B cell (primary cell): ENCODE measurements around the gene BZW1. TPM values are rescaled to one million over a fixed set of nuclear protein-coding genes. Genes with fewer than 3 reads are reported as not detected.
A peak's percentile ranks its signal among the peaks of the same experiment; 100 is the strongest.

Experiments
- ATAC-seq: fragments of 200-7000 bp; cut with Tn5 transposase; one replicate; pipeline ENCODE4 v1.10.0; 2021; ENCODE audit warnings: low read depth, mild to moderate bottlenecking, moderate number of reproducible peaks, moderate library complexity
- CTCF ChIA-PET: fragments of 350-600 bp; sonication (Branson Sonifier 250); formaldehyde crosslinking; loops from one replicate; lab custom pipeline; 2021; ENCODE audit warnings: antibody characterized with exemption, inconsistent platforms; lab: Charles Lee
- POLR2A ChIA-PET: fragments of 350-600 bp; sonication (Branson Sonifier 250); formaldehyde crosslinking; loops from one replicate; lab custom pipeline; 2021; ENCODE audit warnings: antibody characterized with exemption; lab: Charles Lee
- DNase-seq: peaks from one replicate; pipeline ENCODE4 v3.0.0; 2013
- H2AFZ ChIP-seq: 2 replicates; pipeline ENCODE4 v1.6.1; 2012; ENCODE audit warnings: mild to moderate bottlenecking, low read depth, low read length; ENCODE audit not compliant: insufficient read depth, poor library complexity, severe bottlenecking
- H3K27ac ChIP-seq, 2 donors: 1 replicate in 1 of 2; 2 replicates in 1 of 2; pipeline ENCODE4 v1.5.1; 2012 to 2013; ENCODE audit warnings: low read length in 2 of 2, mild to moderate bottlenecking in 2 of 2, moderate library complexity in 1 of 2
- H3K27me3 ChIP-seq, 4 experiments: fragments of 200-600 bp in 1 of 4; sonication (generic) in 1 of 4; replicated peaks in 1 of 4; 1 replicate in 2 of 4; 2 replicates in 2 of 4; pipeline versions ENCODE4 v1.6.1 to v1.7.0; 2013 to 2016; ENCODE audit warnings: low read length in 3 of 4, mild to moderate bottlenecking in 2 of 4, mixed read lengths in 1 of 4, moderate library complexity in 1 of 4; ENCODE audit not compliant: insufficient read depth in 4 of 4, control insufficient read depth in 3 of 4; ENCODE audit errors: control extremely low read depth in 1 of 4
- H3K36me3 ChIP-seq, 2 experiments: replicated peaks in 1 of 2; 1 replicate in 1 of 2; 2 replicates in 1 of 2; pipeline versions ENCODE4 v1.6.1 to v1.7.1; 2013; ENCODE audit warnings: low read length in 1 of 2; ENCODE audit not compliant: insufficient read depth in 2 of 2, control insufficient read depth in 1 of 2; ENCODE audit errors: control extremely low read depth in 1 of 2, extremely low read depth in 1 of 2
- H3K4me1 ChIP-seq, 2 donors: fragments of 200-600 bp in 1 of 2; sonication (generic) in 1 of 2; 1 replicate in 1 of 2; 2 replicates in 1 of 2; pipeline versions ENCODE4 v1.5.1 to v1.6.1; 2013 to 2017; ENCODE audit warnings: low read length in 2 of 2; ENCODE audit not compliant: control insufficient read depth in 2 of 2, insufficient read depth in 2 of 2
- H3K4me2 ChIP-seq: replicated peaks from 2 replicates; pipeline ENCODE3; 2012; ENCODE audit warnings: mild to moderate bottlenecking, low read depth, low read length; ENCODE audit not compliant: poor library complexity, severe bottlenecking
- H3K4me3 ChIP-seq, 5 experiments: fragments of 200-600 bp in 1 of 5; sonication (generic) in 1 of 5; 1 replicate in 3 of 5; 2 replicates in 2 of 5; pipeline versions ENCODE4 v1.5.1 to v1.7.0; 2011 to 2016; ENCODE audit warnings: low read length in 4 of 5, mild to moderate bottlenecking in 4 of 5, low read depth in 2 of 5, control low read depth in 1 of 5, moderate library complexity in 1 of 5; ENCODE audit not compliant: insufficient read depth in 1 of 5; ENCODE audit errors: control extremely low read depth in 1 of 5, extremely low read depth in 1 of 5
- H3K79me2 ChIP-seq: fragments of 200-600 bp; sonication (generic); one replicate; pipeline ENCODE4 v1.6.0; 2016; ENCODE audit warnings: low read length; ENCODE audit not compliant: control insufficient read depth, insufficient read depth
- H3K9ac ChIP-seq: fragments of 200-600 bp; sonication (generic); 2 replicates; pipeline ENCODE4 v1.6.1; 2017; ENCODE audit warnings: mild to moderate bottlenecking, low read length, moderate library complexity
- H3K9me3 ChIP-seq, 3 donors: one replicate each; pipeline versions ENCODE4 v1.6.1 to v1.7.1; 2013; ENCODE audit warnings: low read length in 2 of 3; ENCODE audit not compliant: control insufficient read depth in 2 of 3, insufficient read depth in 1 of 3; ENCODE audit errors: control extremely low read depth in 1 of 3
- H4K20me1 ChIP-seq: 2 replicates; pipeline ENCODE4 v1.6.0; 2012; ENCODE audit warnings: mild to moderate bottlenecking, low read length; ENCODE audit not compliant: insufficient read depth, control insufficient read depth, poor library complexity, severe bottlenecking
- H3K27ac Mint-ChIP-seq: one replicate; pipeline ENCODE4 v1.8.0; 2021; ENCODE audit warnings: mixed read lengths
- H3K27me3 Mint-ChIP-seq: one replicate; pipeline ENCODE4 v1.8.0; 2021; ENCODE audit warnings: mixed read lengths
- H3K4me1 Mint-ChIP-seq: one replicate; pipeline ENCODE4 v1.8.0; 2021; ENCODE audit warnings: mixed read lengths
- H3K4me3 Mint-ChIP-seq: one replicate; pipeline ENCODE4 v1.8.0; 2021; ENCODE audit warnings: mixed read lengths
- H3K9me3 Mint-ChIP-seq: one replicate; pipeline ENCODE4 v1.8.0; 2022; ENCODE audit warnings: mixed read lengths; ENCODE audit not compliant: insufficient read depth
- EZH2 ChIP-seq: IDR thresholded peaks from 2 replicates; pipeline ENCODE4 v1.6.1; 2012; ENCODE audit warnings: borderline replicate concordance, low read depth, mild to moderate bottlenecking, moderate library complexity, low read length; ENCODE audit not compliant: insufficient read depth, poor library complexity, severe bottlenecking
- WGBS: methylation state at CpG from one replicate; pipeline ENCODE4 v1.1.5; 2013; ENCODE audit warnings: missing lambda C conversion rate; ENCODE audit not compliant: insufficient coverage; 5-methylcytosine and 5-hydroxymethylcytosine counted together
- intact Hi-C: fragments of 100-400 bp; cut with micrococcal nuclease; formaldehyde crosslinking; loops from one replicate; pipeline ENCODE4 v1.10.0; 2022
- polyA plus RNA-seq: library from polyadenylated mRNA; depleted of rRNA; stranded (reverse); fragments of >200 nt; gene quantifications from 2 replicates; pipeline ENCODE4 v1.2.3, GENCODE V29; 2012
- total RNA-seq, 2 donors: library from RNA; stranded (reverse); fragments of 120-200 nt in 1 of 2; gene quantifications; 1 replicate in 1 of 2; 2 replicates in 1 of 2; pipeline versions ENCODE4 v1.2.3 to v1.2.4, GENCODE V29; 2013 to 2022
- TF ChIP-seq, protein P1 (sequence below): fragments of 200-600 bp; IDR thresholded peaks from one replicate; pipeline ENCODE4 v1.8.0; 2022; ENCODE audit warnings: antibody characterized with exemption, mild to moderate bottlenecking

The BZW1 gene
- total and polyA plus RNA-seq, 2 donors (not counting 1 experiment from before 2014, with no cell fraction given), result 53.8 to 109 TPM

DNA sequence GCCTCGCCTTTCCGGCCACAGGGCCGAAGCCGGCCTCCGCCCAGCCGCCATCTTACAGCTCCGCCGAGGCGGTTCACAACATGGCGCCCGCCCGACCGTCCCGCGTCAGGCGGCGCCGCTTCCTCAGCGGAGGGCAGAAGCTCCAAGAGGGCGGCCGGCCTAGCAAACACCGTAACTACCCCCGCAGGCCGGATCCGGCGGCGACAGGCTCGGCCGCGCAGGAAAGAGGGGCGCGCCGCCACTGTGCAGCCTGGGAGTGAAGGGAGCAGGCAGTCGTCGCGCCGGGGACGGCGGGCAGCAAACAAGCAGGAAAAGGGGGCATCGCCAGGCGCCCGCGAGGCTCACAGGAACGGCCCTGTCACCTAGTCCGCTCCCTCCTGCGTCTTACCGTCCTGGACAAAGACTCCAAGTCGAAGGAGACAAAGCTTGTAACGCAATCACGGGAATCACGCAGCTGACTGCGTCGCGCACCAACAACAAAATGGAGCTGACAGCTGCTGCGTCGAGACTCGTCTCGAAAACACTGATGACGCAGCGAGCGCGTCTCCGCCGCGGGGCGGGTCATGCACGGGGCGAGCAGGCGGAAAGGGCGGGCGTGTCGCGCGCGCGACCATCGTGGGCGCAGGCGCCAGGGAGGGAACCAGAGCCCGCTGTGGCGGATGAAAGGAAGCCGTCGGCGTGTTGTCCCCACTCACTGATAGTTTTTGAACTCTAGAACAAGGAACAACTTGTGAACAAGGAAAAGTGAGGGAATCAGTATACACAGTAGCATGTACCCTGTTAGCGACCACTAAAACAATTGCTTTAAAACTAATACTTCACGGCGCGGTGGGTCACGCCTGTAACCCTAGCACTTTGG is 52.7 kb downstream of the BZW1 start, which contains the start of gene CLK1:
CLK1 (minus strand) TSS at position 483 of the 859 bp plus-strand sequence. CDS start 2,796 bp downstream, outside the sequence.
- Histone ChIP-seq H3K27ac (peak within 1 kb of the TSS; percentile 98 to 99), H3K27me3 (no peaks in the 10 kb centered on the region), H3K9me3 (no peaks in the 10 kb centered on the region), H3K4me1 (peaks cover 27 to 31% of the 10 kb centered on the region in 2 donors), H3K36me3 (peaks cover 3 to 26% of the 10 kb centered on the region in 2 experiments), H4K20me1 (peaks cover 39% of the 10 kb centered on the region), H2AFZ (peak within 1 kb of the TSS; percentile 86), H3K79me2 (peaks cover 59% of the 10 kb centered on the region), H3K4me2 (peak within 1 kb of the TSS; percentile 77), H3K4me3 (peak within 1 kb of the TSS; percentile 85 to 100 (median 97)), H3K9ac (peak within 1 kb of the TSS; percentile 100)
- ChIA-PET POLR2A (interaction anchor here (0.6 to 2.8 kb wide), 24 partner anchors 9 to 1802 kb away, joined by 3 to 54 read pairs (median 4); partner anchors contain the start of genes ALS2, BZW1, CASP8 and CFLAR), CTCF (interaction anchor here (0.6 to 2.2 kb wide), 11 partner anchors 25 to 1520 kb away, joined by 3 to 13 read pairs (median 5); partner anchors contain the start of genes CFLAR, NIF3L1, ORC2 and PPIL3)
- DNase-seq (peak; percentile 97), ATAC-seq (peak; percentile 85)
- peaks cover 41% of the 10 kb centered on the region for H3K4me1 Mint-ChIP-seq
- H3K27ac Mint-ChIP-seq, result peak within 1 kb of the TSS; percentile 100
- H3K4me3 Mint-ChIP-seq, result peak within 1 kb of the TSS; percentile 93
- intact Hi-C loops, result loop anchor here (1.0 to 10.0 kb wide), 8 partner anchors 25 to 1400 kb away; partner anchors contain the start of genes ALS2, BZW1, NIF3L1 and NOP58
- H3K9me3 Mint-ChIP-seq, result no peaks in the 10 kb centered on the region
- no peak for TF ChIP-seq EZH2
- TF ChIP-seq, protein P1, sequence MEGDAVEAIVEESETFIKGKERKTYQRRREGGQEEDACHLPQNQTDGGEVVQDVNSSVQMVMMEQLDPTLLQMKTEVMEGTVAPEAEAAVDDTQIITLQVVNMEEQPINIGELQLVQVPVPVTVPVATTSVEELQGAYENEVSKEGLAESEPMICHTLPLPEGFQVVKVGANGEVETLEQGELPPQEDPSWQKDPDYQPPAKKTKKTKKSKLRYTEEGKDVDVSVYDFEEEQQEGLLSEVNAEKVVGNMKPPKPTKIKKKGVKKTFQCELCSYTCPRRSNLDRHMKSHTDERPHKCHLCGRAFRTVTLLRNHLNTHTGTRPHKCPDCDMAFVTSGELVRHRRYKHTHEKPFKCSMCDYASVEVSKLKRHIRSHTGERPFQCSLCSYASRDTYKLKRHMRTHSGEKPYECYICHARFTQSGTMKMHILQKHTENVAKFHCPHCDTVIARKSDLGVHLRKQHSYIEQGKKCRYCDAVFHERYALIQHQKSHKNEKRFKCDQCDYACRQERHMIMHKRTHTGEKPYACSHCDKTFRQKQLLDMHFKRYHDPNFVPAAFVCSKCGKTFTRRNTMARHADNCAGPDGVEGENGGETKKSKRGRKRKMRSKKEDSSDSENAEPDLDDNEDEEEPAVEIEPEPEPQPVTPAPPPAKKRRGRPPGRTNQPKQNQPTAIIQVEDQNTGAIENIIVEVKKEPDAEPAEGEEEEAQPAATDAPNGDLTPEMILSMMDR, result no peak
- 3% methylated on average over 89 of the region's 89 CpGs for WGBS
- no peaks in the 10 kb centered on the region for H3K27me3 Mint-ChIP-seq
